NK-92 (cell line): ENCODE results near the gene NDE1.
"Not testable (repeated sequence)": the region's sequence is repeated elsewhere in the genome, so short reads cannot be mapped to it uniquely, and the experiment has no call there.

ENCODE experiments used
- DNase-seq: peaks from one replicate; lab custom pipeline; 2025; ENCODE audit not compliant: unreplicated experiment; lab: John Stamatoyannopoulos, UW

The NDE1 gene

DNA sequence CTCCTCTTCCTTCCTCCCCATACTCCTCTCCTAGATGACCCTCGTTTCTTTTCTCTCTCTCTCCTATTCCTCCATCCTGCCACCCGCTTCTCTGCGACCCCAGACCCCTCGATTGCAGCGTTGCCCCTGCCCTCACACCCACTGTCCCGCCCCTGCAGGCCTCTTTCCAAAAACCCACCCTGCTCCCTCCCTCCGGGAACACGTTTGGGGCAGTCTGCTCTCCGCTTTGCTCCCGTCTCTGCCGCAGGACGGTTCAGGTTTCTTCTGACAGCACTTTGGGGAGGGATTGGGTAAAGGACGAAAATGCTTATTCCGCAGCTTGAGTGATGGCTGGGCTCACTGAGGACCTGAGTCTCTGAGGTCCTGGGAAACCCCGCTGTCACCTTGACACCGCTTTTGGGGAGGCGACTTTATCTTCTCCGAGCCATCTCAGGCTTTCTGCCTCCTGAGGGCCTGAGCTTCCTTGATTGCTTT, 690 bp downstream of the NDE1 start:
- DNase-seq: no peak

DNA sequence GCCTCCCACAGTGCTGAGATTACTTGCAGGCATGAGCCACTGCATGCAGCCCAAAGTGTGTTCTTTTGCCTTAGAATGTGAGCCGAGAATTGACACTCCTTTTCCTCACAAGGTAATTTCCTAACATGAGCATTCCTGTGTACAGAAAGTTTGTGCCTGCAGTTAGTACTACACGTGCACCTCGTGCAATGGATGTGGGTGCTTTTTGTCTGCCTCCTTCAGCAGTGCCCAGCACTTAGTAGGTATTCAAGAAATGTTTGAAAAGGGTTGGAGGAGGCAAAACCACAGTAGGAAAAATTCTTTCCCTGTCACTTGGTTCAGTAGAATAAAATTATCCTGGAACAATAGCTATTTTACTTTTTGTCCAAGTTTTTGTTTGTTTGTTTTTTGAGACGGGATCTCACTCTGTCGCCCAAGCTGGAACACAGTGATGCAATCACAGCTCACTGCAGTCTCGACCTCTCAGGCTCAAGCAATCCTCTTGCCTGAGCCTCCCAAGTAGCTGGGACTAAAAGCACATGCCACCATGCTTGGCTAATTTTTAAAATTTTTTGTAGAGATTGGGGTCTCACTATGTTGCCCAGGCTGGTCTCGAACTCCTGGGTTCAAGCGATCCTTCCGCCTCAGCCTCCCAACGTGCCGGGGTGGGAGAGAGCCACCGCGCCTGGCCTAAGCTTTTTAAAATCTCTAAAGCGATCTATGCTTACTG, 2.4 kb downstream of the NDE1 start:
- DNase-seq: no peak

DNA sequence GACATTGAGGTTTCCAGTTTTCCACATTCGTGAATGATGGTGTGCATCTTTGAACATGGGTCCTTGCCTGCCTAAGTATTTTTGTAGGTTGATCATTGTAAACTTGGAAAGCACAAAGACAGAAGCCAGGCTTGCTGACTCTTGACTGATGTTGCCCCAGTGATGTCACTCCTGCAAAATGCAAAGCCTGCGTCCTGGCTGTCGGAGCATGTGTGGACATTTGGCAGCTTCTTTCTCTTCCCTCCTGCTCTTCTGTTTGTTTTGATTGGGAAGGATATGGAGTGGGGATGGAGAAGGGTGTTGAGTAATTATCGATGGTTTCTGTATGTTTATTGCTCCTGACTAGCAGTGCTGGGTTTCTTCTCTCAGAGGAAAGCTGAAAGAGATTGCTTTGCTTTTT, 3.2 kb downstream of the NDE1 start:
- no peak for DNase-seq

DNA sequence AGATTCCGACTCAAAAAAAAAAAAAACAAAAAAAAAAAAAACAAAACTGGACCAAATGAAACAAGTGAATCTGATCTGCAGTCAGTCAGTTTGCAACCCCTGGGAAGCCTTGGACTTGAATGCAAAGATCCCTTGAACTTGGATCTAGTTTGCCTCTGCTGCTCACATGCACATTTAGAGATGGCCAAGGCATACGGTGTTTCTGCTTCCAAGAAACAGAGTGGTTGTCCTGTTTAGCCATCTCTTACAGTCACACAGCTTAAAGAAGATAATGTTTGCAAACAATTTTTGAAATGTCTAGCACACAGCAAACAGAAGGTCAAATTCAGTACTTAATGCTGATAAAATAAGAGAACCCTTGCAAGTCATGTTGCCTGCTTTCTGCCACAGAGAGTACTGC, 4.5 kb downstream of the NDE1 start:
- no peak for DNase-seq

DNA sequence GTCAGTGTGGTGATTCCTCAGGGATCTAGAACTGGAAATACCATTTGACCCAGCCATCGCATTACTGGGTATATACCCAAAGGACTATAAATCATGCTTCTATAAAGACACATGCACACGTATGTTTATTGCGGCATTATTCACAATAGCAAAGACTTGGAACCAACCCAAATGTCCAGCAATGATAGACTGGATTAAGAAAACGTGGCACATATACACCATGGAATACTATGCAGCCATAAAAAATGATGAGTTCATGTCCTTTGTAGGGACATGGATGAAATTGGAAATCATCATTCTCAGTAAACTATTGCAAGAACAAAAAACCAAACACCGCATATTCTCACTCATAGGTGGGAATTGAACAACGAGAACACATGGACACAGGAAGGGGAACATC, 5.5 kb downstream of the NDE1 start:
- not testable (repeated sequence) for DNase-seq

DNA sequence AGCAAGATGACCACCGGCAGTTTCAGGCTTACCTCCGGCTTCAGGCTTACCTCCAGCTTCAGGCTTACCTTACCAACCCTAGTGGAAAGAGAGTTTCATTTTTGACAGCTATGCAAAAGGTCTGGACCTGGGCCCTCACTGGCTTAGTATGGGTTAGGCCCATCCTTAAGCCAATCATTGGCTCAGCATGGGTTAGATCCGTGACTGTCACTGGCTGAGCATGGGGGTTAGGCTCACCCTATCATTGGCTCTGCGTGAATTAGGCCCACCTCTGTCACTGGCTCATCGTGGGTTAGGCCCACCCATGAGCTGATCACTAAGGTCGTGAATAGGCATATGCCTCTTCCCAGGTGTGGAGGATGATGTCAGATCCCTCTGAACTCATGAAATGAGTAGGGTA, 8.1 kb downstream of the NDE1 start:
- no peak for DNase-seq

DNA sequence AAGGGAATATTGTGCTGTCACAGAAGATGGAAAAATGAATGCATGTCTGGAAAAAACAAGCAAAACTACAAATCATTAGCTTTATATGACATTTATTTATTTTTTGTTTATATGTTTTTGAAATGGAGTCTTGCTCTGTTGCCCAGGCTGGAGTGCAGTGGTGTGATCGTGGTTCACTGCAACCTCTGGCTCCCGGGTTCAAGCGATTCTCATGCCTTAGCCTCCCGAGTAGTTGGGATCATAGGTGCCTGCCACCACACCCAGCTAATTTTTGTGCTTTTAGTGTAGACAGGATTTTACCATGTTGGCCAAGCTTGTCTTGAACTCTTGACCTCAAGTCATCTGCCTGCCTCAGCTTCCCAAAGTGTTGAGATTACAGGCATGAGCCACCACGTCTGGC, 8.5 kb downstream of the NDE1 start:
- no peak for DNase-seq

DNA sequence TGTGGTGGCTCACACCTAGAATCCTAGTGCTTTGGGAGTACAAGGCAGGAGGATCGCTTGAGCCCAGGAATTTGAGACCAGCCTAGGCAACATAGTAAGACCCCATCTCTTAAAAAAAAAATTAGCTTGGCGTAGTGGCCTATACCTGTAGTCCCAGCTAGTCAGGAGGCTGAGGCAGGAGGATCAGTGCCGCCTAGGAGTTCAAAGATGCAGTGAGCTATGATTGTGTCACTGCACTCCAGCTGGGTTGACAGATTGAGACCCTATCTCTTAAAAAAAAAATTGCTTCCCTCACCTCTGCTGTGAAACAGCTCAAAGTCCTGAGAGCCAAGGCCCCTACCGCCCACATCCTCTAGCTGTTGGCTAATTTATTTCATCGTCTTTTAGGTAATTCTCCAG, 10.2 kb downstream of the NDE1 start:
- DNase-seq: no peak

DNA sequence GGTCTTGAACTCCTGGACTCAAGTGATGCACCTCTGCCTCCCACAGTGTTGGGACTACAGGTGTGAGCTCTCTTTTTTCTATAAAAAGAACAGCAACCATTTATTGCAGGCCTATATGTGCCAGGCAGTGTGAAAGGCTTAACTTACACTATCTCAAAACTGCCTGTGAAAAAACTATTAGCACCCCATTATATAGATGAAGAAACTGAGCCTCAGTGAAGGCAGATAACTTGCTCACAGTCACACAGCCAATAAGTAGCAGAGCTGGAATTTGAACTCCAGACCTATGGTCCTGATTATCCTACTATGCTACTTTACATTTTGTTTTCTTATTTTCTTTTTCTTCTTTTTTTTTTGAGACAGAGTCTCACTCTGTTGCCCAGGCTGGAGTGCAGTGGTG, 15.1 kb downstream of the NDE1 start:
- no peak for DNase-seq

DNA sequence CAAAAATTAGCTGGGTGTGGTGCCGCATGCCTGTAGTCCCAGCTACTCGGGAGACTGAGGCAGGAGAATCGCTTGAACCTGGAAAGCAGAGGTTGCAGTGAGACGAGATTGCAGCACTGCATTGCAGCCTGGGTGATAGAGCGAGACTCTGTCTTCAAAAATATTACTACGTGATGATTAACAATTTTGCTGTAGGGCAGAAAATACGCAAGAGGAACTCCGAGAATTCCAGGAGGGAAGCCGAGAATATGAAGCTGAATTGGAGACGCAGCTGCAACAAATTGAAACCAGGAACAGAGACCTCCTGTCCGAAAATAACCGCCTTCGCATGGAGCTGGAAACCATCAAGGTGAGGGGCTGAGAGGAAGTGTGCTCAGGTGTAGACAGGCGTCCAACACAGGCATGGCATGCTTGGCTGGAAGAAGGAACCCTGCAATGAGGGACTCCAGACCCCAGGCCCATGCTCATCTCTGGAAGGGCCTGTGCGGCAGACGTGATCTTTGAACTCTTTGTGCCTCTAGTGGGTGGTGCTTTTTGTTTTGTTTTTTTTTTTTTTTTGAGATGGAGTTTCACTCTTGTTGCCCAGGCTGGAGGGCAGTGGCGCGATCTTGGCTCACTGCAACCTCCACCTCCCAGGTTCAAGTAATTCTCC, 17.2 kb downstream of the NDE1 start:
- DNase-seq: no peak

DNA sequence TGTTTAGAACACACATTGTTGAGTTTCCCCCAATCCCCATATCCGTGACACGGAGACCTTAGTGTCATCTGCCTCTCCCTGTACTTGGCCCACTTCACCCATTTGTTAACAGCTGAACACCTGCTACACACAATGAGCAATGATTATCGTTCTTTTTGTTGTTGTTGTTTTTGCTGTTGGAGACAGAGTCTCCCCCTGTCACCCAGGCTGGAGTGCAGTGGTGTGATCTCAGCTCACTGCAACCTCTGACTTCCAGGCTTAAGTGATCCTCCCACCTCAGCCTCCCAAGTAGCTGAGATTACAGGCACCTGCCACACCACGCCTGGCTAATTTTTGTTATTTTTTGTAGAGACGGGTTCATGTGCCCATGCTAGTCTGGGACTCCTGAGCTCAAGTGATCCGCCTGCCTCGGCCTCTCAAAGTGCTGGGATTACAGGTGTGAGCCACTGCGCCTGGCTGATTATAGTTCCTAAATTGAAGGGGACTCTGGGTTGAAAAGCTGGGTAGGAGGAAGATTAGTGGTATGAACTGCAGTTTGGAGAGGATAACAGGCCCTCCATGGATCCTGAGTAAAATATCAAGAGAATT, 21.6 kb downstream of the NDE1 start:
- no peak for DNase-seq

DNA sequence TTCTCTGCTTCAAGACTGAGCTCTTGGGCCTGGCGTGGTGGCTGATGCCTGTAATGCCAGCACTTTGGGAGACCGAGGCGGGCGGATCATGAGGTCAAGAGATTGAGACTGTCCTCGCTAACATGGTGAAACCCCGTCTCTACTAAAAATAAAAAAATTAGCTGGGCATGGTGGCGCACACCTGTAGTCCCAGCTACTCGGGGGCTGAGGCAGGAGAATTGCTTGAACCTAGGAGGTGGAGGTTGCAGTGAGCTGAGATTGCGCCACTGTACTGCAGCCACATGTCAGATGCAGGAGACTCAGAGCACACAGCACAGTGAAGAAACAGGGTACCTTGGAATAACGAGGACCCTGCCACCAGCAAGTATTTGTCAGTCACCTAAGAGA, 22.1 kb downstream of the NDE1 start:
- DNase-seq: not testable (repeated sequence)

DNA sequence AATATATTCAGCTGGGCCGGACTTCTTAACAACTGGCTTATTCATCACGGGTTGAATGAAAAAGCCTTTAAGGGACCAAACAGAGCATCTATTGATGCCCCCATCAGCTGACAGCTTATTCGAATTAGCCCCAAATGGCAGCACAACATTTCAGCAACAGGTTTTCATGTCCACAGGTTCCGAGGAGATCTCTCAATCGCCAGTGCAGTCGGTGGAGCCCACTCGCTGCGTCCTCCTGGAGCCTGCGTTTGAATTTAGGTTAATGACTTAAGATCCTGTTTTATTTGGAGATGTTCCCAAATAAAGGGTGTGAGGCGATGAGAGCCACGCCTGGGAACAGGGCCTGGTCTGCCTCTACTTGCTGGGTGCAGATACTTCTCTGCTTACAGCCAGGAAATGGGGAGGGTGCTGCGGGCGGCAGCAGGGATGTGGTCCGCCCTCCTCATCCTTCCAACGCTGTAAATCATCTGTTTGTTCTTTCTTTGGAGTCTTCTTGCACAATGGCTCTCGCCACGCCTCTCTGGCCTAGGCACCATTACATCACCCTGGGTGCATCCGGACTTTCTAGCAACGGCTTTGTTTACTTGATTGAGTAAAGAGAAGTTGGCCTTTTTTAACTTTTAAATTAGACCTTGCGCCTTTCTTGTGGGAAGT, 22.6 kb downstream of the NDE1 start:
- DNase-seq: no peak

DNA sequence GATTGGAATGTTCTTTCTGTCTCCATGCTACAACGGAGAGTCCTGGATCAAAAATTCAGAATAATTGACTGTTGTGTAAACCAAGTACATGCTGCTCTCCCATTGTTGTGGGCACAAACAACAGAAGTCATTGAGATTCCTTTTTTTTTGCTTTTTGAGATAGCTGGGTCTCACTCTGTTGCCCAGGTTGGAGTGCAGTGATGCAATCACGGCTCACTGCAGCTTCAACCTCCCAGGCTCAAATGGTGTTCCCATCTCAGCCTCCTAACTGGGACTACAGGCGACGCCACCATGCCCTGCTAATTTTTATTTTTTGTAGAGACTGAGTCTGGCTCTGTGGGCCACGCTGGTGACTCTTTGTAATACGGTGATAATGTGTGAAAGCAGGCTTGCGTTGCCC, 24.5 kb downstream of the NDE1 start:
- DNase-seq: no peak

DNA sequence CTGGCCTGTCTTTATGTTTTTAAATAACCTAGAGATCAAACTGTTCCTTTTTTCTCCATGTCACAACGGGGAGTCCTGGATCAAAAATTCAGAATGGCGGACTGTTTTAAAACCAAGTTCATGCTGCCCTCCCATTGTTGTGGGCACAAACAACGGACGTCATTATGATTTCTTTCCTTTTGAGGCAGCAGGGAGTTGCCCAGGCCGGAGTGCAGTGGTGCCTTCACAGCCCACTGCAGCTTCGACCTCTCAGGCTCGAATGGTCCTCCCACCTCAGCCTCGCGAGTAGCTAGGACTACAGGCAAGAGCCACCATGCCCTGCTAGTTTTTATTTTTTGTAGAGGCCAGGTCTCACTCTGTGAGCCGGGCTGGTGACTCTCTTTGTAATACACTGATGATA, 26.5 kb downstream of the NDE1 start:
- no peak for DNase-seq

DNA sequence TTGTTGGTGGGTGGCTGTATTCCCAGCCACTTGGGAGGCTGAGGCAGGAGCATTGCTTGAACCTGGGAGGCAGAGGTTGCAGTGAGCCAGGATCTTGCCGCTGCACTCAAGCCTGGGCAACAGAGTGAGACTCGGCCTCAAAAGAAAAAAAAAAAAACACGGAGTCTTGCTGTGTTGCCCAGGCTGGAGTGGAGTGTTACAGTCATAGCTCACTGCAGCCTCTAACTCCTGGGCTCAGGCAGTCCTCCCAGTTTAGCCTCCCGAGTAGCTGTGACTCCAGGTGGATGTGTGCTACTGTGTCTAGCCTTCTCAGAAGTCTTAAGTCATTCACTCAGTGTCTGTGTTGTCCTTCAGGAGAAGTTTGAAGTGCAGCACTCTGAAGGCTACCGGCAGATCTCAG, 27.4 kb downstream of the NDE1 start:
- no peak for DNase-seq

DNA sequence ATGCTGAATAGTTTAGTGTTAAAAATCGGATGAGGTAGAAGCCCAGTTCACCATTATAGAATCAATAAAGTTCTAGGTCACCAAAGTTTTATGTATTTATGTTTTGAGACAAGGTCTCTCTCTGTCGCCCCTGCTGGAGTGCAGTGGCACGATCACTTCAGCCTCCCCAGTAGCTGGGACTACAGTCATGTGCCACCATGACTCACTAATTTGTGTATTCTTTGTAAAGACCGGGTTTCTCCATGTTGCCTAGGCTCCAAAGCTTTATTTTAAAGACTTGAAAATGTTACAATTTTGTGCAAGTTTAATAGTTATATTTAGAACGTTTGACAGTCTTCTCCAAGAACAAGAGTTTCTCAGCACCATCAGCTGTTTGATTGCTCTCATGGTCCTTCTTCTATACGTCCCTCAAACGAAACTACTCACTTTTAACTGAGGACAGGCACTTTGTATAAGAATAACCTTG, 32.1 kb downstream of the NDE1 start:
- no peak for DNase-seq

DNA sequence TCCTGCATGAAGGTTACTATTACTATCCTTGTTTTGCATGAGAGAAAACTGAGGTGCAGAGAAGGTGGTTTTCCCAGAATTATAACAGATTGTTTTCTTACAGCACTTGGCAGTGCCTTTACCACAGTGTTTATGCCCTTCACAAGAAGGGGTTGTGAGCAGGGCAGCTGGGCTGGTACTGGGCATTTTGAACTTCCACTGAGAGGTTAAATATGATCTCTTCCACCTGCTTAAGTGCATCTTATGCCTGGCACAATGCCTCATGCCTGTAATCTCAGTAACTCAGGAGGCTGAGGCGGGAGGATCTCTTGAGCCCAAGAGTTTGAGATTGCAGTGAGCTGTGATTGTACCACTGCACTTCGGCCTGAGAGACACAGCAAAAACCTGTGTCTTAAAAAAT, 36.2 kb downstream of the NDE1 start:
- no peak for DNase-seq

DNA sequence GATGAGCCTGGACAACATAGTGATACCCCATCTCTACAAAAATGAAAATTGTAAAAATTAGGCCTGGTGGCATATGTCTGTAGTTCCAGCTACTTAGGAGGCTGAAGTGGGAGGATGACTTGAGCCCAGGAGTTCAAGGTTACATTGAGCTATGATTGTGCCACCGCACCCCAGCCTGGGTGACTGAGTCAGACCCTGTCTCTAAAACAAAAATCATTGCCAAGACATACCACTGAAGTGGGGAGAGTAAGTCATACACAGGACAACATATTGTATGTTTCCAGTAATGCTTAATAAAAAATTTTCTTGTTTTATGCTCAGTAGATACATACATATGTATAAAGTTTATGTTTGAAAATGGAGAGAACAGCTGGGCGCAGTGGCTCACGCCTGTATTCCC, 39.2 kb downstream of the NDE1 start:
- DNase-seq: no peak

DNA sequence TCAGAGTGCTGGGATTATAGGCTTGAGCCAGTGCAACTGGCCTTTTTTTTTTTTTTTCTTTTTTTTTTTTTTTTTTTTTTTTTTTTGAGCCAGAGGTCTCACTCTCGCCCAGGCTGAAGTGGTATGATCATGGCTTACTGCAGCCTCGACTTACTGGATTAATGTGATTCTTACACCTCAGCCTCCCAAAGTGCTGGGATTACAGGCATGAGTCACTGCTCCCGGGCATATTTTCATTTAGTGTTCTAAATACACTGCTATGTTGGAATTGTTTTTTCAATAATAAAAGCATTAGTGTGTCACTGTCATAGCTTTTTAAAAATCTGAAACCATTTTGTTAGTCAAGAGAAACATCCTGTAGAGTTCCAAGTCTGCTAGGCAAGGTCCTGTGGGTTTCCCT, 40.3 kb downstream of the NDE1 start:
- no peak for DNase-seq

DNA sequence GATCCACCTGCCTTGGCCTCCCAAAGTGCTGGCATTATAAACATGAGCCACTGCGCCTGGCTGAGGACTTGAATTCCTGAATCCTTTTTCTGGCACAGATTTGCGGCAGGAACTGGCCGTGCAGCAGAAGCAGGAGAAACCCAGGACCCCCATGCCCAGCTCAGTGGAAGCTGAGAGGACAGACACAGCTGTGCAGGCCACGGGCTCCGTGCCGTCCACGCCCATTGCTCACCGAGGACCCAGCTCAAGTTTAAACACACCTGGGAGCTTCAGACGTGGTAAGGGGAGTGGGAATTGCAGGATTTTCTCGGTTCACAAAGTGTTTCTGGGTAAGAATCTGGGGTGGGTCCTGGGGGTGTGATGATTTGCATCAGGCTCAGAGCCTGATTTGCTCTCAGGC, 41.0 kb downstream of the NDE1 start:
- no peak for DNase-seq

DNA sequence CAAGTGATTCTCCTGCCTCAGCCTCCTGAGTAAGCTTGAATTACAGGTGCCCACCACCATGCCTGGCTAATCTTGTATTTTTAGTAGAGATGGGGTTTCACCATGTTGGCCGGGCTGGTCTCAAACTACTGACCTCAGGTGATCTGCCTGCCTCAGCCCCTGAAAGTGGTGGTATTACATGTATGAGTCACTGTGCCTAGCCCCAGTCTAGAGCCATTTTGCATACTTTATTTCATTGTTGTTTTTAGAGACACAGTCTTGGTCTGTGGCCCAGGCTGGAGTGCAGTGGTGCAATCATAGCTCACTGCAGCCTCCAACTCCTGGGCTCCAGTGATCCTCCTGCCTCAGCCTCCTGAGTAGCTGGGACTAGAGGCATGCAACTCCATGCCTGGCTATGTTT, 42.5 kb downstream of the NDE1 start:
- DNase-seq: not testable (repeated sequence)
